ENCODE results near the gene FGF6. TPM values are rescaled to one million over a fixed set of nuclear protein-coding genes. Genes with fewer than 3 reads are reported as not detected.
A peak's percentile ranks its signal among the peaks of the same experiment; 100 is the strongest.

FGF6 gene
- total RNA-seq, 6 experiments from 2014 or later: not detected

- Mint-ChIP-seq H3K4me3 (no peak overlapping the region), H3K27me3 (ENCODE audit: insufficient read depth) (peaks cover 14% of the 10 kb centered on the region), H3K4me1 (ENCODE audit: low read depth) (no peaks in the 10 kb centered on the region), H3K36me3 (ENCODE audit: low read depth) (no peaks in the 10 kb centered on the region), H3K27ac (no peak overlapping the region), H3K9me3 (no peaks in the 10 kb centered on the region)
- TF ChIP-seq CTCF (IDR thresholded peaks at IDR 0.05): no peak
- DNase-seq: no peak
Measured at GRCh38 chr12:4423528-4424195, 22.0 kb downstream of the FGF6 start.

- H3K9me3 Mint-ChIP-seq: no peaks in the 10 kb centered on the region
- no peak for TF ChIP-seq CTCF (IDR thresholded peaks at IDR 0.05)
- no peaks in the 10 kb centered on the region for H3K4me1 Mint-ChIP-seq (ENCODE audit: low read depth)
- H3K27ac Mint-ChIP-seq: no peak overlapping the region
- peaks cover 14% of the 10 kb centered on the region for H3K27me3 Mint-ChIP-seq (ENCODE audit: insufficient read depth)
- no peak for DNase-seq
- no peaks in the 10 kb centered on the region for H3K36me3 Mint-ChIP-seq (ENCODE audit: low read depth)
- H3K4me3 Mint-ChIP-seq: no peak overlapping the region
Measured at GRCh38 chr12:4422985-4423384, 22.6 kb downstream of the FGF6 start.

GRCh38 chr12:4421590-4422031, 24.0 kb downstream of the FGF6 start:
- Mint-ChIP-seq H3K4me3 (no peak overlapping the region), H3K36me3 (ENCODE audit: low read depth) (no peaks in the 10 kb centered on the region), H3K27ac (no peak overlapping the region), H3K4me1 (ENCODE audit: low read depth) (no peaks in the 10 kb centered on the region), H3K27me3 (ENCODE audit: insufficient read depth) (peaks cover 20% of the 10 kb centered on the region), H3K9me3 (no peaks in the 10 kb centered on the region)
- peak; percentile 28 for DNase-seq
- TF ChIP-seq CTCF (IDR thresholded peaks at IDR 0.05): peak; percentile 91

GRCh38 chr12:4420138-4420670, 25.4 kb downstream of the FGF6 start:
- no peaks in the 10 kb centered on the region for H3K4me1 Mint-ChIP-seq (ENCODE audit: low read depth)
- no peak overlapping the region for H3K27ac Mint-ChIP-seq
- H3K36me3 Mint-ChIP-seq (ENCODE audit: low read depth): no peaks in the 10 kb centered on the region
- no peaks in the 10 kb centered on the region for H3K9me3 Mint-ChIP-seq
- DNase-seq: no peak
- H3K4me3 Mint-ChIP-seq: no peak overlapping the region
- peaks cover 23% of the 10 kb centered on the region for H3K27me3 Mint-ChIP-seq (ENCODE audit: insufficient read depth)
- no peak for TF ChIP-seq CTCF (IDR thresholded peaks at IDR 0.05)

GRCh38 chr12:4418913-4419312, 26.7 kb downstream of the FGF6 start:
- peaks cover 30% of the 10 kb centered on the region for H3K27me3 Mint-ChIP-seq (ENCODE audit: insufficient read depth)
- H3K27ac Mint-ChIP-seq: no peak overlapping the region
- no peaks in the 10 kb centered on the region for H3K36me3 Mint-ChIP-seq (ENCODE audit: low read depth)
- TF ChIP-seq CTCF (IDR thresholded peaks at IDR 0.05): no peak
- no peaks in the 10 kb centered on the region for H3K9me3 Mint-ChIP-seq
- H3K4me3 Mint-ChIP-seq: no peak overlapping the region
- no peak for DNase-seq
- H3K4me1 Mint-ChIP-seq (ENCODE audit: low read depth): no peaks in the 10 kb centered on the region

Measured in HFFc6 (cell line).